HG02973 (cell line): Measurements from ENCODE around the gene CIITA.
"Not testable (repeated sequence)": the region's sequence is repeated elsewhere in the genome, so short reads cannot be mapped to it uniquely, and the experiment has no call there.

Source experiments
- ATAC-seq: cut with Tn5 transposase; IDR thresholded peaks from one replicate; pipeline ENCODE4 v1.9.1; 2021; ENCODE audit warnings: moderate library complexity; ENCODE audit not compliant: unreplicated experiment

Gene CIITA

GRCh38 chr16:10933865-10934264 lies 56.9 kb downstream of the CIITA start:
- ATAC-seq = no peak

- ATAC-seq = no peak
Measured at GRCh38 chr16:10934325-10935107, 57.5 kb downstream of the CIITA start.

GRCh38 chr16:10935226-10935915 lies 58.4 kb downstream of the CIITA start:
- no peak for ATAC-seq

- ATAC-seq = no peak
Measured at GRCh38 chr16:10936272-10936984, 59.4 kb downstream of the CIITA start.

DNA sequence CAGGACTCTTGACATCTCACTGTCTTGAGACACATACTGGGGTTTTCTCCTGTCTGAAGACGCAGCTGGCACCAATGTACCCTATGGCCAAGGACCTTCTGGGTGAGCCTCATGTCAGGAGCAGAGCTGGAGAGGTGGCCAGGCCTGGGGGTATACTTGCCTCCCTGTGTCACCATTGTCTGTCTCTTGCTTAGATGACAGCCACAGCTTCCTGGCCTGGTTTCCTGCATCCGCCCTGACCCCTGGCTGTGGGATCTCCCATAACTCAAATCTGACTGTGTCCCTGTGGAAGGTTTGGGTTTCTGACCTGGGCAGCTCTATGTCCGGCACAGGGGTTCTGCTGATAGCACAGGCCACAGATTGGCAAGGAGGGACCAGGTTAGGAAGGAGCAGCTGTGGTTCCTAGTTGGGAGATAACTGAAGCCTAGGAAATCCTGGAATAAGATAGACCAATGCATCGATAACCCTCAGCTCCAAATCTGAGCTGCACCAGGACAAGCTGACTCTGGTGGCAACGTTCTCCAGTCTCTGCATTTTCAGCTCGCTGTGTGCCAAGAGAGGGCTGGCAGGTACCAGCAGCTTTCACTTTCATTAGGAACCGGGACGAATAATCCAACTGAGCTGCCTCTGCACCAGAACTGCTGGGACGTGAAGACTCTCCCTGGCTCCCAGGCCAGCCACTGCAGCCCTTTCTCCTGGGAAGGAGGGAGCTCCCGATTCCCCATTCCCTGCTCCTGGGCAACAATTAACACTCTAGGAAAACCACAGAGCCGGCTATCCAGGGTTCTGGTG lies 60.3 kb downstream of the CIITA start:
- no peak for ATAC-seq

GRCh38 chr16:10938321-10938720 lies 61.3 kb downstream of the CIITA start:
- ATAC-seq = no peak

GRCh38 chr16:10938796-10939648 lies 62.0 kb downstream of the CIITA start:
- ATAC-seq = no peak

GRCh38 chr16:10939649-10940234 lies 62.7 kb downstream of the CIITA start:
- no peak for ATAC-seq

GRCh38 chr16:10940501-10941079 lies 63.6 kb downstream of the CIITA start:
- no peak for ATAC-seq

- no peak for ATAC-seq
Measured at GRCh38 chr16:10941127-10941933, 64.3 kb downstream of the CIITA start.

GRCh38 chr16:10941935-10942351 lies 64.9 kb downstream of the CIITA start:
- not testable (repeated sequence) for ATAC-seq

DNA sequence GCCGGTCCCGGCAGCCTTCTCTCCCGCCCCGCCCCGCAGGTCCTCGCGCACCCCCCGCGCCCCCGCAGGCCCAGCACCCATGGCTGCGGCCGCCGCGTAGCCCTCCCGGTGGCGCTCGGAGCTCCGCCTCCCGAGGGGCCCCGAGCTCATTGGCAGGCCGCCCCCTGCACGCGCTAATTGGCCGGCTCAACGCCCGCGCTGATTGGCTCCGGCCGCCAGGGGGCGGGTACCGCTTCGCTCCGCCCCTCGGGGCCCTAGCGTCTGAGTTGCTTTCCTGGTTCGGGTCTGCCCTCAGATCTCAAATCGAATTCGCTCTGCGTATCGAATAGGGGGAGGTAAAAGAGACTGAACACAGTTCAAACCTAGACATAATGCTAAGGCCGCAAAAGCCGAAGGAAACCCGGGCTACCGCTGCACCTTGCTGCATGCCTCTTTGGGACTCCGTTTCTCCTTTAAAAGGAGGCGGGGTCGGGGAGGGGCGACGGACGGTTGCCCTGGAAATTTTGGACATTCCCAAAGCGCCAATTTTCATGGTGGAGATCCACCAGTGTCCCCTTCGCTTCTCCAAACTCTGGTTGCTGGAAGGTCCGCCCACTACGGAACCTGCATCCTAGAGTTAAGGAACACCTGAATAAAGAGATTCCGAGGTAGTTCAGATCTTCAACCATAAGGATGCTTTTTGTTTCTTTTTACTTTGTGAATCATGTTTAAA lies 65.5 kb downstream of the CIITA start, which contains the start of gene DEXI:
TSS of gene DEXI (minus strand) at position 117 of the 712 bp plus-strand sequence. CDS start 463 bp downstream, outside the sequence.
- ATAC-seq = peak; percentile 61

DNA sequence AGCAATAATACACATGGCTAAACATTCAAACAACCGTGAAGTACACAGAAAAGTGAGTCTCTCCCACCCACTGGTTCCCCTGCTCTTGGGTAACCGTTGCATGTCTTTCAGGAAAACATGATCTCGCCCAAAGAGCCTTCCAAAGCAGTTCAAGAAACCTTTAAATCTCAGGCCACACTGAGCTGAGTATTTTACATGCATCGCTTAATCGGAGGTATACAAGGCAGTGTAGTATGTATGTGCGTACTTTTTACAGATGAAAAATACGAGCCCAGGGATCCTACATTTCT lies 66.0 kb downstream of the CIITA start:
- no peak for ATAC-seq

GRCh38 chr16:10944249-10945064 lies 67.5 kb downstream of the CIITA start, which contains the start of gene CLEC16A:
Gene CLEC16A, plus strand, starts transcription at chr16:10944564. Its CDS starts 154 bp downstream, at chr16:10944718.
- ATAC-seq = peak; percentile 56

DNA sequence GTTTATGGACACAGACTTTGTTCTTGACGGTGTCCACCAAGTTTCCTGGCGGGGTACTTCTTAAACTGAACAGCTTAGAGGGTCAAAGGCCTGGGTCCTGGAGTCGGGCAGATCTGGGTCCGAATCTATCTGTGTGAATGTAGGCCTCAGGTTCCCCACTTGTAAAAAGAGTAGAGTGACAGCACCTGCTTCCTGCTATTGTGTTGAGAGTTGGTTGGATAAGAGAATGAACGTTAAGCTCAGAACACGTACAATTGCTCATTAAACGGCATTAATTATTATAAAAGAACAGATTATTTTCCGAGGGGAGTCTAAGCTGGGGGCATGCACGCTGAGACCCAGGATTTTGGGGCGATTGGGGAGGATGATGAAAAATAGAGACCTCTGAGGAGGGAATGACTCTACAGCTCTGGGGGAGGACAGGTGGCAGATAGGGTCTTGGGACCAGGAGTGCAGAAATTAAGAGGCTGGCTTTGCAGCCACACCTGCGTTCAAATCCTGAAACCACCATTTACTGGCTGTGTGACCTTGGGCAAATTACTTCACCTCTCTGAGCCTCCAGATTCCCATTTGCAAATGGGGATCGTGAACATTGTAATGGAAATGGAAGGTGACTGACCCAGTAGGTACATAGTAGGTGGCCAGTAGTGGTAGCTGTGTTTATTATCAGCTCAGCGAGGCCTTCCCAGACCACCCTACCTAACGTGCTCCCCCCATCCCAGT lies 68.2 kb downstream of the CIITA start:
- ATAC-seq = no peak

DNA sequence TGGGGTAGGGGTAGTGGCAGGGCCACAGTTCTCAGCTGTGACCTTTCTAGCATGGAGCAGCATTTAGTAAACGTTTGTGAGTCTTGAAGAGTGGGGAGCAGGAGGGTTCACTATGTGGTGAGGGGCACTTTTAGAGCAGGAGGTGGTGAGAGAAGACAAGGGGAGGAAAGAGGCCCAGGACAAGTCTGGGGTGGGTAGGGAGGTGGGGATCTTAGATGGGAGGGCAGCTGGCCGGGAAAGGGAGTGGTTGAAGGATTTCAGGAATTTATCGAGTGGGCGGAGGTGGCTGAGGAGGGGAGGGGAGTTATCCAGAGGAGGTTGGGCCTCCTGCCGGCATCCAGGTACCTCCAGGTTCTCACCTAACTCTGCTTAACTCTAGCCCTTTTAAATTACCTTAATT lies 69.3 kb downstream of the CIITA start:
- no peak for ATAC-seq
